C4-2B (cell line): ENCODE data around the gene DNAJC10.
"Not testable (repeated sequence)": the region's sequence is repeated elsewhere in the genome, so short reads cannot be mapped to it uniquely, and the experiment has no call there.

Source experiments
- H3K27ac ChIP-seq: fragments of 450-650 bp; 2 replicates; pipeline ENCODE4 v1.5.1; 2017
- ZFX ChIP-seq: fragments of 450-650 bp; IDR thresholded peaks from 2 replicates; pipeline ENCODE4 v1.6.1; 2017
- TF ChIP-seq, protein P1 (sequence below): fragments of 450-650 bp; conservative IDR thresholded peaks from 2 replicates; pipeline ENCODE4 v1.5.1; 2017; ENCODE audit warnings: mild to moderate bottlenecking

DNAJC10 gene

DNA sequence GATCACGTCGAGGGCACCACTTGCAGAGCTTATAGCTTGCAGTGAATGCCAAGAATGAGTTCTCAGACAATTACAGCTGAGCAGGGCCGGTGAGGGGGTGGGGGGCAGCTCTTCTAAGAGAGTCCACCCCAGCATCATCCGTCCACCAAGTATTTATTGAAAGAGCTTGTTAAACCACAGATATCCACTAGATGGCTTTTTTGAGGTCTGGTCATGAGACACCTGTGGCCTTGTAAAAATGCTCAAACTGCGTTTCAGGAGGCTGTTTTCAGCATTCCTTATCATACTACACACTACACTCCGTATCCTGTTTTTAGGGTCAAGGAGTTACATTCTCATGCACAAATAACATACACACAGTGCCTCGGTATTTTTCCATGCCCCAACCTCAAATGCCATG lies 51.5 kb downstream of the DNAJC10 start:
- H3K27ac ChIP-seq = no peak overlapping the region
- TF ChIP-seq, protein P1, sequence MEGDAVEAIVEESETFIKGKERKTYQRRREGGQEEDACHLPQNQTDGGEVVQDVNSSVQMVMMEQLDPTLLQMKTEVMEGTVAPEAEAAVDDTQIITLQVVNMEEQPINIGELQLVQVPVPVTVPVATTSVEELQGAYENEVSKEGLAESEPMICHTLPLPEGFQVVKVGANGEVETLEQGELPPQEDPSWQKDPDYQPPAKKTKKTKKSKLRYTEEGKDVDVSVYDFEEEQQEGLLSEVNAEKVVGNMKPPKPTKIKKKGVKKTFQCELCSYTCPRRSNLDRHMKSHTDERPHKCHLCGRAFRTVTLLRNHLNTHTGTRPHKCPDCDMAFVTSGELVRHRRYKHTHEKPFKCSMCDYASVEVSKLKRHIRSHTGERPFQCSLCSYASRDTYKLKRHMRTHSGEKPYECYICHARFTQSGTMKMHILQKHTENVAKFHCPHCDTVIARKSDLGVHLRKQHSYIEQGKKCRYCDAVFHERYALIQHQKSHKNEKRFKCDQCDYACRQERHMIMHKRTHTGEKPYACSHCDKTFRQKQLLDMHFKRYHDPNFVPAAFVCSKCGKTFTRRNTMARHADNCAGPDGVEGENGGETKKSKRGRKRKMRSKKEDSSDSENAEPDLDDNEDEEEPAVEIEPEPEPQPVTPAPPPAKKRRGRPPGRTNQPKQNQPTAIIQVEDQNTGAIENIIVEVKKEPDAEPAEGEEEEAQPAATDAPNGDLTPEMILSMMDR = peak; percentile 55
- no peak for TF ChIP-seq ZFX

DNA sequence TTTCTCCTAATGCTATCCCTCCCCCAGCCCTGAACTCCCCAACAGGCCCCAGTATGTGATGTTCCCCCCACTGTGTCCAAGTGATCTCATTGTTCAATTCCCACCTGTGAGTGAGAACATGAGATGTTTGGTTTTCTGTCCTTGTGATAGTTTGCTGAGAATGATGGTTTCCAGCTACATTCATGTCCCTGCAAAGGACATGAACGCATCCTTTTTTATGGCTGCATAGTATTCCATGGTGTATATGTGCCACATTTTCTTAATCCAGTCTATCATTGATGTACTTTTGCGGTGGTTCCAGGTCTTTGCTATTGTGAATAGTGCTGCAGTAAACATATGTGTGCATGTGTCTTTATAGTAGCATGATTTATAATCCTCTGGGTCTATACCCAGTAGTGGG lies 52.9 kb downstream of the DNAJC10 start:
- not testable (repeated sequence) for H3K27ac ChIP-seq

DNA sequence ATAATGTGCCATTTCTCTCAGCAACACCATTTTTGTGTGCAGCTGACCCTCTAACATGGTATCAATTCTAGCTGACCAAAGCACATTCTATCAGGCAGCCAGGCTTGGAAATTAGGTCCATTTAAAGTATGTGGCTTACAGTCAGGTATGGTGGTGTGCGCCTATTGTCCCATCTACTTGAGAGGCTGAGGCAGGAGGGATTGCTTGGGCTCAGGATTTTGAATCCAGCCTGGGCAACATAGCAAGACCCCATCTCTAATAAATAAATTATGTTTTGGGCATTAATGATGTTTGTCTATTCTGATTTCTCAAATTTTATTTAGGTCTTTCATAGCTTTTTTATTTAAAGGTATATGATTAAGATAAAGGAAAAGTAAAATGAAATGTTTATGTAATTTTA lies 63.3 kb downstream of the DNAJC10 start:
- no peak overlapping the region for H3K27ac ChIP-seq
- TF ChIP-seq, protein P1 = no peak
- no peak for TF ChIP-seq ZFX

DNA sequence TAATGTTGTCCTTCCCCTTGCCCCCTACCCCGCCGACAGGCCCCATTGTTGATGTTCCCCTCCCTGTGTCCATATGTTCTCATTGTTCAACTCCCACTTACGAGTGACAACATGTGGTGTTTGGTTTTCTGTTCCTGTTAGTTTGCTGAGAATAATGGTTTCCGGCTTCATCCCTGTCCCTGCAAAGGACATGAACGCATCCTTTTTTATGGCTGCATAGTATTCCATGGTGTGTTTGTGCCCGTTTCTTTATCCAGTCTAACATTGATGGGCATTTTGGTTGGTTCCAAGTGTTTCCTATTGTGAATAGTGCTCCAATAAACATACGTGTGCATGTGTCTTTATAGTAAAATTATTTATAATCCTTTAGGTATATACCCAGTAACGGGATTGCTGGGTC lies 65.0 kb downstream of the DNAJC10 start:
- H3K27ac ChIP-seq = not testable (repeated sequence)

DNA sequence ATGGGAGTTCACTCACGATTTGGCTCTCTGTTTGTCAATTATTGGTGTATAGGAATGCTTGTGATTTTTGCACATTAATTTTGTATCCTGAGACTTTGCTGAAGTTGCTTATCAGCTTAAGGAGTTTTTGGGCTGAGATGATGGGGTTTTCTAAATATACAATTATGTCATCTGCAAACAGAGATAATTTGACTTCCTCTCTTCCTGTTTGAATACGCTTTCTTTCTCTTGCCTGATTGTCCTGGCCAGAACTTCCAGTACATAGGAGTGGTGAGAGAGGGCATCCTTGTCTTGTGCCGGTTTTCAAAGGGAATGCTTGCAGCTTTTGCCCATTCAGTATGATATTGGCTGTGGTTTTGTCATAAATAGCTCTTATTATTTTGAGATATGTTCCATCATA lies 66.6 kb downstream of the DNAJC10 start:
- H3K27ac ChIP-seq = not testable (repeated sequence)

DNA sequence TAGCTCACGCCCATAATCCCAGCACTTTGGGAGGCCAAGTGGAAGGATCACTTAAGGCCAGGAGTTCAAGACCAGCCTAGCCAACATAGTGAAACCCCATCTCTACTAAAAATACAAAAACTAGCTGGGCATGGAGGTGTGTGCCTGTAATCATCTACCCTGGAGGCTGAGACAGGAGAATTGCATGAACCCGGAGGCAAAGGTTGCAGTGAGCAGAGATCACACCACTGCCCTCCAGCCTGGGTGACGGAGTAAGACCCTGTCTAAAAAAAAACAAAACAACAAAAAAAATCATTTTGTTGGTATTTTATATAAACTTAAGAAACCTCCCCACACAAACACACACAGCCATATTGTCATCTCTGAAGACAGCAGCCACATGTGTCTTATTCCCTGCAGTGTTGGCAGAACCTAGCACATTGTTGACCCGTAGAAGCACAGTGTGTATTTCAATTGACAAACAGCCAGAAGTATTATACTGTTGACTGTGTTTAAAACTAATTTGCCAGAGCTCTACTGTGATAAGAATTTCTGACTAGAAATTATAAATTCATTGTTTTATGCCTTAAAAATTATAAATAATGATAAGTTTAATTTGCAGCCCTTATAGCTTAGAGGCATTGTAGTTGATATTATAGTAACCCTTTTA lies 68.1 kb downstream of the DNAJC10 start:
- H3K27ac ChIP-seq = no peak overlapping the region

DNA sequence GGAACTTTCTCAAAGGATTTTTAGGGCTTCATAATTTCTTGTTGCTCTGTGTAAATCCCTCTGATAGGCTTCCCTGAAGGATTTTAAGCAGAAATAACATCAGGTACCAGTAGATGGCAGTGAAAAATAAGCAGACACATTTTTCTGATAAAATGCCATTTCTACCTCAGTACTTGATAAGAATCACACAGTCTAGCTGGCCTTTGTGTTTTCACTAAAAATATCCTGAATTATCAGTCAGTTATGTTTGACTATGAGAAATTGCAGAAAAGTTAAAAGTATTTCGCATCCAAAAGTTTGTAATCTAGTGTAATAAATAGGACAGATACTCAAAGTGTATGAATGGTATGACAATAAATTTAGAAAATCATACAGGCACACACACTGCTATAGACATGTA lies 68.7 kb downstream of the DNAJC10 start:
- TF ChIP-seq, protein P1 = peak; percentile 64
- no peak for TF ChIP-seq ZFX

More for the DNA sequence above, 68.1 kb downstream of the DNAJC10 start:
- TF ChIP-seq, protein P1 = no peak
- no peak for TF ChIP-seq ZFX

DNA sequence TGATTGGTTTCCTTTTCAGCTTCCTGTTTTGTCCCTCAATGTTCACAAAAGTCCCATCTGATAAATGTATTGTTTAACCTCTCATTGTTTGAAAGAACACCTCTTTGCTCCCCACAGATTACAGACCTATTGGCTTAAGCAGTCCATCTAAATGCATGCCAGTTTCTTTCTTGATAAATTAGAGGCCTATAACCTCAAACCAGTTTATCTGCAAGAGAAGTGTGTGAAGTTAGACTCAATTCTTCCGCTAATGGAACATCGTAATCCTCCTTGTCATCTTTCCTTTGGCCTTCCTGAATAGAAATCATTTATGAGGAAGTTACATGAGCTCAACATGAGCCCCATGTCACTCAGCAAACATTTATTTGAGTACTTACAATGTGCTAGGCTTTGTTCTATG lies 76.4 kb downstream of the DNAJC10 start:
- no peak for TF ChIP-seq ZFX
- TF ChIP-seq, protein P1 = no peak
- H3K27ac ChIP-seq = no peak overlapping the region

More for the DNA sequence above, 68.7 kb downstream of the DNAJC10 start:
- no peak overlapping the region for H3K27ac ChIP-seq

DNA sequence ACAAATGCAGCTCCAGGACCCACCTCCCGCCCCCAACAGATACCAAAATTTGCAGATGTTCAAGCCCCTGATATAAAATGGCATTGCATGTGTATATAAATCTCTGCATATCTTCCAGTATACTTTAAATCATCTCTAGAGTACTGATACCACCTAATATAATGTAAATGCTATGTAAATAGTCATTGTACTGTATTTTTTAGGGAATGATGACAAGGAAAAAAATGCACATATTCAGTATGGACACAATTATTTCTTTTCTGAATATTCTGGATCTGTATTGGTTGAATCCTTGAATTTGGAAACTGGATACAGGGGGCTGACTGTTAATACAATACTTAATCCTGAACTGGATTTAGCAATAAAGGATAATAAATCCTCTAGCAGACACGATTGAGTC lies 82.7 kb downstream of the DNAJC10 start:
- no peak for TF ChIP-seq ZFX
- TF ChIP-seq, protein P1 = no peak
- H3K27ac ChIP-seq = no peak overlapping the region
